WERI-Rb-1 (cell line): ENCODE results near the gene ST6GALNAC3.
A peak's percentile ranks its signal among the peaks of the same experiment; 100 is the strongest.
"Not testable (repeated sequence)": the region's sequence is repeated elsewhere in the genome, so short reads cannot be mapped to it uniquely, and the experiment has no call there.

Experiments used
- DNase-seq: peaks from one replicate; pipeline ENCODE4 v3.0.0-alpha.2; 2020
- H3K27ac ChIP-seq: fragments of 250-450 bp; sonication (Bioruptor Pico); 2 replicates; pipeline ENCODE4 v1.5.1; 2020; ENCODE audit warnings: mild to moderate bottlenecking, moderate library complexity
- H3K27me3 ChIP-seq: fragments of 250-450 bp; sonication (Bioruptor Pico); 2 replicates; pipeline ENCODE4 v1.5.1; 2021; ENCODE audit warnings: mild to moderate bottlenecking, low read depth, moderate library complexity; ENCODE audit not compliant: insufficient read depth, severe bottlenecking
- H3K36me3 ChIP-seq: fragments of 250-450 bp; sonication (Bioruptor Pico); 2 replicates; pipeline ENCODE4 v1.5.1; 2020; ENCODE audit warnings: mild to moderate bottlenecking, moderate library complexity
- H3K4me3 ChIP-seq: 2 replicates; pipeline ENCODE4 v1.5.1; 2011; ENCODE audit warnings: low read depth, mild to moderate bottlenecking, control low read depth, low read length
- H3K9me3 ChIP-seq: fragments of 250-450 bp; sonication (Bioruptor Pico); 2 replicates; pipeline ENCODE4 v1.5.1; 2021; ENCODE audit warnings: mild to moderate bottlenecking, moderate library complexity; ENCODE audit not compliant: severe bottlenecking
- CTCF ChIP-seq: IDR thresholded peaks from 2 replicates; pipeline ENCODE4 v1.5.1; 2011; ENCODE audit warnings: low read depth, mild to moderate bottlenecking, control low read depth, inconsistent platforms, low read length

The ST6GALNAC3 gene

DNA sequence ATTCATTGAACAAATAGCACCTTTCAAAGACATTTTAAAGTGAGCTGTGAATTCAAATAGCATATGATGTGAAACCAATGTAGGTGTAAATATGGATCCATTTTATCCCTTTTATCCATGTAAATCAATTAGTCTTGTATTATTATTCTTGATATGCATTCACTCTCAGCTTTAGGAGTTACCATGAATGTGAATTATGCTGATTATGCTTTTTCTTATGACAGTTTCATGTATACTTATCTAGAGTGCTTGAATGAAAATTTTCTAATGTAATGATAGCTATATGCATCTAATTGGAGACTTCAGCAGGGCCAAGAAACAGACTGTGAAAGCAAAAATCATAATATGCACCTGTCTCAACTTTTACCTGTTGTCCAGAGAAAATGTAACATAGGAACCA is 566.2 kb downstream of the ST6GALNAC3 start:
- H3K27me3 ChIP-seq, result no peaks in the 10 kb centered on the region

GRCh38 chr1:76644139-76644538 is 569.6 kb downstream of the ST6GALNAC3 start:
- no peak for DNase-seq
- H3K9me3 ChIP-seq, result no peaks in the 10 kb centered on the region
- H3K36me3 ChIP-seq, result no peaks in the 10 kb centered on the region
- TF ChIP-seq CTCF, result no peak
- no peak overlapping the region for H3K4me3 ChIP-seq
- H3K27ac ChIP-seq, result no peak overlapping the region
- no peaks in the 10 kb centered on the region for H3K27me3 ChIP-seq

More for the DNA sequence above, 566.2 kb downstream of the ST6GALNAC3 start:
- Histone ChIP-seq H3K36me3 (no peaks in the 10 kb centered on the region), H3K27ac (no peak overlapping the region), H3K4me3 (no peak overlapping the region), H3K9me3 (no peaks in the 10 kb centered on the region)
- no peak for DNase-seq
- TF ChIP-seq CTCF, result no peak

GRCh38 chr1:76652860-76653259 is 578.3 kb downstream of the ST6GALNAC3 start:
- H3K27me3 ChIP-seq, H3K27ac ChIP-seq, DNase-seq, H3K9me3 ChIP-seq, H3K36me3 ChIP-seq, H3K4me3 ChIP-seq: not testable (repeated sequence)

DNA sequence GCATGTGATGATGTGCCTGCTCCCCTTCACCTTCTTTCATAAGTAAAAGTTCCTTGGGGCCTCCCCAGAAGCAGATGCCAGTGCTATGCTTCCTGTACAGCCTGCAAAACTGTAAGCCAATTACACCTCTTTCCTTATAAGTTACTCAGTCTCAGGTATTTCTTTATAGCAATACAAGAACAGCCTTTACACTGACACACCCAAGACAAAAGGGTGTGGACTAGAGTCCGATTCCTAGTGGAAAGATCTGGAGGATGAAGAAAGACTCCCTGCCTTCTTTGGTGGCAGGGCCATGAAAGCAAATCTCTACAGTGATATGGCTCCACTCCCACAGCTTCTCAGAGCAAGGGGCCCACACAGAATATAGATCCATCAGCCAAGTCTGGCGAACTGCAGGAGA is 583.1 kb downstream of the ST6GALNAC3 start:
- H3K36me3 ChIP-seq, result no peaks in the 10 kb centered on the region
- H3K27me3 ChIP-seq, result no peaks in the 10 kb centered on the region
- H3K9me3 ChIP-seq, result peaks cover 13% of the 10 kb centered on the region
- no peak for TF ChIP-seq CTCF
- no peak overlapping the region; the same call in 1 of the 2 replicates for H3K27ac ChIP-seq
- peak; percentile 14 for DNase-seq
- H3K4me3 ChIP-seq, result no peak overlapping the region

DNA sequence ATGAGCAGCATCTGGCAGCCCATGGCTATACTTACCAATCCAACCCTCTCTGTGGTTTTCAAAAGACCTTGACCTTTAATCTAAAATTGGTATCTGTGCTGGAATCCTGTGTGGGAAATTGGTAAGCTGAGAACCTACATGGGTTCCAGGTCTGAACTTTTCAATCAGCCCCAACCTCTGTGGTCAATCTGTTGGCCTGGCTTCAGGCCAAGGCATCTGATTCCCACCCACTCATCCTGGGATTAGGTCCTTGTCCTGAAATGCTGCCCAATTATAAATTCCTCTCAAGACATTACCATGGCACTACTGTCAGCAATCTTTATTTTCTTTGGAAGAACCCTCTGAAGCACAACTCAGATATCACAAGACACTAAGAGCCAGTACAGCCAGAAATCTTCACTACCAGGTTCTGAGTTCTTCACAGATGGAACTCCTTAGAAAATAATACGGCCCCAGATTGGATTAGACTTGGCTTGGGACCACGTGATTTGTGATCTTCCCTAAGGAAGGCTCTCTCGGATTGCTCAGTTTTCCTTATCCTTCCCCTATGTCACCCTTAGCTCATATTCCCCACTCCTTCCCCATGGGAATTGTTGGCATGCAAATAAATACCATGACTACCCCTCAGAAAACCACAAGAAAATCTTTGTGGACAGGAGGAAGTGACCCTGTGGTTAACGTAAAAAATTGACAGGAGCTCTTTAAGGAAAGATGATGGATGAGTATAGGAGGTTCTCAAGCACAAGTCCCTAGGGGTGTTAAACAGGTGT is 584.8 kb downstream of the ST6GALNAC3 start:
- TF ChIP-seq CTCF, result no peak
- H3K9me3 ChIP-seq, result peaks cover 13% of the 10 kb centered on the region
- no peak overlapping the region for H3K27ac ChIP-seq
- no peak overlapping the region for H3K4me3 ChIP-seq
- no peaks in the 10 kb centered on the region for H3K27me3 ChIP-seq
- no peak for DNase-seq
- no peaks in the 10 kb centered on the region for H3K36me3 ChIP-seq

- no peak overlapping the region for H3K27ac ChIP-seq
- no peak for TF ChIP-seq CTCF
- no peak overlapping the region for H3K4me3 ChIP-seq
- peaks cover 13% of the 10 kb centered on the region for H3K9me3 ChIP-seq
- no peaks in the 10 kb centered on the region for H3K36me3 ChIP-seq
- DNase-seq, result no peak
- H3K27me3 ChIP-seq, result no peaks in the 10 kb centered on the region
These were observed 587.0 kb downstream of the ST6GALNAC3 start for GRCh38 chr1:76661531-76661930.
